Panc1 (cell line): ENCODE results near the gene IL13RA2. TPM values are rescaled to one million over a fixed set of nuclear protein-coding genes. Genes with fewer than 3 reads are reported as not detected.

ENCODE experiments used
- ATAC-seq: fragments of 200-7000 bp; cut with Tn5 transposase; 2 replicates; pipeline ENCODE4 v1.9.1; 2020; ENCODE audit warnings: mild to moderate bottlenecking, moderate library complexity
- BruUV-seq: library from RNA; stranded (reverse); fragments of 400-500 nt; replicated peaks from 2 replicates; lab custom pipeline; 2021; lab: Mats Ljungman, UMichigan
- CTCF ChIA-PET: fragments of 300-600 bp; sonication (Branson Sonifier 250); formaldehyde crosslinking; loops from one replicate; lab custom pipeline; 2022; ENCODE audit warnings: antibody characterized with exemption; lab: Charles Lee
- POLR2A ChIA-PET: fragments of 300-600 bp; sonication (Branson Sonifier 250); formaldehyde crosslinking; loops from one replicate; lab custom pipeline; 2022; ENCODE audit warnings: antibody characterized with exemption; lab: Charles Lee
- DNase-seq: peaks from one replicate; pipeline ENCODE4 v3.0.0-alpha.2; 2010; ENCODE audit warnings: low read depth, low spot score
- H3K27ac ChIP-seq: 2 replicates; pipeline ENCODE4 v1.5.1; 2011; ENCODE audit warnings: mild to moderate bottlenecking, low read length, inconsistent platforms
- H3K27me3 ChIP-seq: fragments of 200-500 bp; sonication (Bioruptor generic); 2 replicates; pipeline ENCODE4 v1.6.0; 2014; ENCODE audit warnings: low read length, inconsistent platforms; ENCODE audit not compliant: control insufficient read depth, insufficient read depth
- H3K36me3 ChIP-seq: fragments of 200-500 bp; sonication (Bioruptor generic); 2 replicates; pipeline ENCODE4 v1.5.1; 2014; ENCODE audit warnings: inconsistent platforms, mild to moderate bottlenecking, low read length, moderate library complexity; ENCODE audit not compliant: control insufficient read depth, insufficient read depth
- H3K4me1 ChIP-seq: 2 replicates; pipeline ENCODE4 v1.5.1; 2011; ENCODE audit warnings: inconsistent platforms, mild to moderate bottlenecking, low read length, moderate library complexity; ENCODE audit not compliant: control insufficient read depth, insufficient read depth
- H3K4me3 ChIP-seq, 2 experiments: 2 replicates each; pipeline ENCODE4 v1.5.1; 2011 to 2012; ENCODE audit warnings: low read depth in 2 of 2, low read length in 2 of 2, mild to moderate bottlenecking in 2 of 2, inconsistent platforms in 1 of 2, moderate library complexity in 1 of 2
- H3K9me3 ChIP-seq: fragments of 200-500 bp; sonication (Bioruptor generic); 2 replicates; pipeline ENCODE4 v1.5.1; 2014; ENCODE audit warnings: low read depth, mild to moderate bottlenecking, inconsistent platforms, low read length, moderate library complexity; ENCODE audit not compliant: control insufficient read depth, insufficient read depth
- POLR2AphosphoS5 ChIP-seq: IDR thresholded peaks from 2 replicates; pipeline ENCODE4 v1.6.1; 2012; ENCODE audit warnings: mild to moderate bottlenecking, low read depth, low read length, moderate library complexity
- SIN3A ChIP-seq: IDR thresholded peaks from 2 replicates; pipeline ENCODE4 v1.6.1; 2012; ENCODE audit warnings: low read depth, mild to moderate bottlenecking, low read length, moderate library complexity, borderline replicate concordance; ENCODE audit not compliant: insufficient read depth
- TCF7L2 ChIP-seq: IDR thresholded peaks from 2 replicates; pipeline ENCODE4 v1.6.1; 2011; ENCODE audit warnings: mild to moderate bottlenecking, low read depth, low read length, inconsistent platforms
- in situ Hi-C: cut with HindIII; loops from 2 replicates; pipeline ENCODE4 v1.10.0; 2016; ENCODE audit warnings: low sequenced_read_pairs, low pct_unique_long_range_greater_than_20kb
- intact Hi-C: fragments of 100-400 bp; cut with micrococcal nuclease; formaldehyde crosslinking; loops from one replicate; pipeline ENCODE4 v1.10.0; 2022; ENCODE audit not compliant: unreplicated experiment
- total RNA-seq: library from RNA; stranded (reverse); gene quantifications from one replicate; pipeline ENCODE4 v1.2.1, GENCODE V29; 2021; ENCODE audit not compliant: unreplicated experiment
- TF ChIP-seq, protein P1 (sequence below): fragments of 450-650 bp; IDR thresholded peaks from 2 replicates; pipeline ENCODE4 v1.5.1; 2017; ENCODE audit warnings: mild to moderate bottlenecking
- TF ChIP-seq, protein P2 (sequence below), 2 experiments: IDR thresholded peaks; 2 replicates each; pipeline ENCODE4 v1.6.1; 2011 to 2012; ENCODE audit warnings: low read depth in 2 of 2, control low read depth in 1 of 2, low read length in 1 of 2, mild to moderate bottlenecking in 1 of 2, moderate library complexity in 1 of 2; ENCODE audit not compliant: insufficient read depth in 1 of 2

Gene IL13RA2
- total RNA-seq, 1 experiment from 2014 or later = not detected

- H3K4me3 ChIP-seq = no peak overlapping the region
- ChIA-PET POLR2A (no interaction called here), CTCF (no interaction called here)
- in situ Hi-C loops (no loop called here), intact Hi-C loops (no loop called here)
- H3K27me3 ChIP-seq = no peaks in the 10 kb centered on the region
- ATAC-seq = no peak
- H3K36me3 ChIP-seq = no peaks in the 10 kb centered on the region
- TF ChIP-seq POLR2AphosphoS5 = no peak
- TF ChIP-seq, protein P1, sequence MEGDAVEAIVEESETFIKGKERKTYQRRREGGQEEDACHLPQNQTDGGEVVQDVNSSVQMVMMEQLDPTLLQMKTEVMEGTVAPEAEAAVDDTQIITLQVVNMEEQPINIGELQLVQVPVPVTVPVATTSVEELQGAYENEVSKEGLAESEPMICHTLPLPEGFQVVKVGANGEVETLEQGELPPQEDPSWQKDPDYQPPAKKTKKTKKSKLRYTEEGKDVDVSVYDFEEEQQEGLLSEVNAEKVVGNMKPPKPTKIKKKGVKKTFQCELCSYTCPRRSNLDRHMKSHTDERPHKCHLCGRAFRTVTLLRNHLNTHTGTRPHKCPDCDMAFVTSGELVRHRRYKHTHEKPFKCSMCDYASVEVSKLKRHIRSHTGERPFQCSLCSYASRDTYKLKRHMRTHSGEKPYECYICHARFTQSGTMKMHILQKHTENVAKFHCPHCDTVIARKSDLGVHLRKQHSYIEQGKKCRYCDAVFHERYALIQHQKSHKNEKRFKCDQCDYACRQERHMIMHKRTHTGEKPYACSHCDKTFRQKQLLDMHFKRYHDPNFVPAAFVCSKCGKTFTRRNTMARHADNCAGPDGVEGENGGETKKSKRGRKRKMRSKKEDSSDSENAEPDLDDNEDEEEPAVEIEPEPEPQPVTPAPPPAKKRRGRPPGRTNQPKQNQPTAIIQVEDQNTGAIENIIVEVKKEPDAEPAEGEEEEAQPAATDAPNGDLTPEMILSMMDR = no peak
- no peak for TF ChIP-seq TCF7L2
- TF ChIP-seq, protein P2, sequence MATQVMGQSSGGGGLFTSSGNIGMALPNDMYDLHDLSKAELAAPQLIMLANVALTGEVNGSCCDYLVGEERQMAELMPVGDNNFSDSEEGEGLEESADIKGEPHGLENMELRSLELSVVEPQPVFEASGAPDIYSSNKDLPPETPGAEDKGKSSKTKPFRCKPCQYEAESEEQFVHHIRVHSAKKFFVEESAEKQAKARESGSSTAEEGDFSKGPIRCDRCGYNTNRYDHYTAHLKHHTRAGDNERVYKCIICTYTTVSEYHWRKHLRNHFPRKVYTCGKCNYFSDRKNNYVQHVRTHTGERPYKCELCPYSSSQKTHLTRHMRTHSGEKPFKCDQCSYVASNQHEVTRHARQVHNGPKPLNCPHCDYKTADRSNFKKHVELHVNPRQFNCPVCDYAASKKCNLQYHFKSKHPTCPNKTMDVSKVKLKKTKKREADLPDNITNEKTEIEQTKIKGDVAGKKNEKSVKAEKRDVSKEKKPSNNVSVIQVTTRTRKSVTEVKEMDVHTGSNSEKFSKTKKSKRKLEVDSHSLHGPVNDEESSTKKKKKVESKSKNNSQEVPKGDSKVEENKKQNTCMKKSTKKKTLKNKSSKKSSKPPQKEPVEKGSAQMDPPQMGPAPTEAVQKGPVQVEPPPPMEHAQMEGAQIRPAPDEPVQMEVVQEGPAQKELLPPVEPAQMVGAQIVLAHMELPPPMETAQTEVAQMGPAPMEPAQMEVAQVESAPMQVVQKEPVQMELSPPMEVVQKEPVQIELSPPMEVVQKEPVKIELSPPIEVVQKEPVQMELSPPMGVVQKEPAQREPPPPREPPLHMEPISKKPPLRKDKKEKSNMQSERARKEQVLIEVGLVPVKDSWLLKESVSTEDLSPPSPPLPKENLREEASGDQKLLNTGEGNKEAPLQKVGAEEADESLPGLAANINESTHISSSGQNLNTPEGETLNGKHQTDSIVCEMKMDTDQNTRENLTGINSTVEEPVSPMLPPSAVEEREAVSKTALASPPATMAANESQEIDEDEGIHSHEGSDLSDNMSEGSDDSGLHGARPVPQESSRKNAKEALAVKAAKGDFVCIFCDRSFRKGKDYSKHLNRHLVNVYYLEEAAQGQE (IDR thresholded peaks at IDR 0.05; ENCODE audit: insufficient read depth in 1 of 2, low read depth in 2 of 2, low read length in 1 of 2) = no peak
- TF ChIP-seq SIN3A = no peak
- no peaks in the 10 kb centered on the region for H3K9me3 ChIP-seq
- DNase-seq = no peak
- H3K27ac ChIP-seq = no peak overlapping the region
- BruUV-seq = no TSS peak
- no peaks in the 10 kb centered on the region for H3K4me1 ChIP-seq
Observed at GRCh38 chrX:115023811-115024210, 6.4 kb upstream of the IL13RA2 start.

DNA sequence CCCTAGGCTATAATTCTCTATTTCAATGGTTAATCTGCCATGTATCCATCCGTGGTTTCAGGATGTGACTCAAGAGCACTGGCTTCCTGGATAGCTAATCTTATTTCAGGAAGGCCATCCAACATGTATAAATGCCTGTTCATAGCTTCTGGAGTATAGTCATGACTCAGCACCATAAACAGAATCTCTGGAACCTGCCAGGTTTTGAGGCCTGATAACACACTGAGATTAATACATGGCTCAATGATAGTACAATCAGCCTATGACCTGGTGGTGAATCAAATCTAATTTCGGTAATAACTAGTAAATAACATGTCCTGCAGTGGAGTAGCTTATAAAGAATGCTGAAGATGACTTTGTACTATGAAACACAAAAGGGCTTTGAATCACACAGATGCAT is 5.7 kb upstream of the IL13RA2 start:
- ATAC-seq = no peak
- intact Hi-C loops = no loop called here
- ChIA-PET POLR2A (no interaction called here), CTCF (no interaction called here)
- H3K4me1 ChIP-seq = no peaks in the 10 kb centered on the region
- H3K4me3 ChIP-seq = no peak overlapping the region
- BruUV-seq = no TSS peak
- no peaks in the 10 kb centered on the region for H3K36me3 ChIP-seq
- TF ChIP-seq POLR2AphosphoS5 (no peak), TCF7L2 (no peak)
- TF ChIP-seq, protein P1 = no peak
- DNase-seq = no peak
- no peaks in the 10 kb centered on the region for H3K27me3 ChIP-seq
- no peak overlapping the region for H3K27ac ChIP-seq
- H3K9me3 ChIP-seq = no peaks in the 10 kb centered on the region
- in situ Hi-C loops = no loop called here

DNA sequence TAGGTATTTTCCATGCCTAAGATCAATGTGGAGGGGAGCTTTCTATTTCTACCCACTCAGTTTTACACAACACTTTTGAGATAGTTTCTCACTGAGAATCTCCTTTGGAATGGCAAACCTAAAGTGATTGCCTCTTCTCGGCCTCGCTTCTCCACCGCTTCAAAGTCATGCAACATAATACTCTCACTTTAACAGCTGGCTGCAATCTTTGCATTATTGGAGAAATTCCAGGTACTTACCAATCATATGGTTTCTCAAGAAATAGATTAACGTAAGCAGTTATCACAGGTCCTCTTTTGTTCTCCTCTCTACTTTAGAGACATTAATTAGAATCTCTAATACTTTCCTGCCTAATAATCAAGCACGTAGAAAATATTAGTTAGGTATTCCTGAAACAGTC is 3.7 kb upstream of the IL13RA2 start:
- CTCF ChIA-PET = no interaction called here
- Histone ChIP-seq H3K4me3 (no peak overlapping the region), H3K4me1 (no peaks in the 10 kb centered on the region), H3K27ac (no peak overlapping the region), H3K27me3 (no peaks in the 10 kb centered on the region), H3K36me3 (no peaks in the 10 kb centered on the region), H3K9me3 (no peaks in the 10 kb centered on the region)
- intact Hi-C loops = no loop called here
- TF ChIP-seq, protein P1 = no peak
- no peak for DNase-seq
- in situ Hi-C loops = no loop called here
- ATAC-seq = no peak
- BruUV-seq = no TSS peak
- POLR2A ChIA-PET = no interaction called here
